GM10266 (cell line): Measurements from ENCODE around the gene ZNF429.

ENCODE experiments used
- DNase-seq: peaks from one replicate; pipeline ENCODE4 v3.0.0; 2012; ENCODE audit errors: extremely low spot score
- TF ChIP-seq, protein P1 (sequence below): IDR thresholded peaks from 2 replicates; pipeline ENCODE4 v1.5.1; 2012; ENCODE audit warnings: mild to moderate bottlenecking, low read depth; ENCODE audit not compliant: control insufficient read depth, insufficient read depth; ENCODE audit errors: missing control alignments

The ZNF429 gene

DNA sequence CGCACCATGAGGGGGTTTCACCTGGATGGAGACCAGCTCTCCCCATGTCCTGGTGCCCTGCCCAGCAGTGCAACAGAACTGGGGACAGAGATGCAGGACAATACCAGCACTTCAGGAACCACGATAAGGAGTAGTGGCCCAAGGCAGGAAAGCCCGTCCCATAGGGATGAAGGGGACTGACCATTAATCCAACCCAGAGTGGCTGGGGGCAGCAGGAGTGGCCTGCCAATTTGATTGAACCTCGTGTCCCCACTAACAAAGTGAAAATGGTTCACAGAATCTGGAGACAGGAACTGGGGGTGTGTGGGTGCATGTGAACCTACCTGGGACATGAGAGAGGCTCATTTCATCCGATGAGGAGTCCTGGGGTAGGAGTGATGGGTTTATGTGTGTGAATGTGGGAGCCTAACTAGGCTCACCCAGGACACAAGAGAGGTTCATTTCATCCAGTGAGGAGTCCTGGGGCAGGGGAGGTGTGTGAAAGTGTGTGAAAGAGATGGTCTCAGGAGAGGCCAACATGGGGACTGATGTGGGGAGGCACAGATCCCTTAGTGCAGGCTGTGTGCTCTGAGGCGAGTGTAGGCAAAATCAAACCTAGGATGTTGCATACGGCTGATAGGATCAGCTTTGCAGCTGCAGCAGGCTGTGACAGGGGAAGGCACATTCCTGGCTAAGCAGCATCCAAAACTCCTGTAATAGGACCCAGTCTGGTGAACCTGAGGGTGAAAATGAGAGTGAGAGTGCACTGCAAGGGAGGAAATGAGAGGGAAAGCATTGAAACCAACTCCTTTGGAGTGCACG is 98.2 kb downstream of the ZNF429 start:
- no peak for DNase-seq
- TF ChIP-seq, protein P1, sequence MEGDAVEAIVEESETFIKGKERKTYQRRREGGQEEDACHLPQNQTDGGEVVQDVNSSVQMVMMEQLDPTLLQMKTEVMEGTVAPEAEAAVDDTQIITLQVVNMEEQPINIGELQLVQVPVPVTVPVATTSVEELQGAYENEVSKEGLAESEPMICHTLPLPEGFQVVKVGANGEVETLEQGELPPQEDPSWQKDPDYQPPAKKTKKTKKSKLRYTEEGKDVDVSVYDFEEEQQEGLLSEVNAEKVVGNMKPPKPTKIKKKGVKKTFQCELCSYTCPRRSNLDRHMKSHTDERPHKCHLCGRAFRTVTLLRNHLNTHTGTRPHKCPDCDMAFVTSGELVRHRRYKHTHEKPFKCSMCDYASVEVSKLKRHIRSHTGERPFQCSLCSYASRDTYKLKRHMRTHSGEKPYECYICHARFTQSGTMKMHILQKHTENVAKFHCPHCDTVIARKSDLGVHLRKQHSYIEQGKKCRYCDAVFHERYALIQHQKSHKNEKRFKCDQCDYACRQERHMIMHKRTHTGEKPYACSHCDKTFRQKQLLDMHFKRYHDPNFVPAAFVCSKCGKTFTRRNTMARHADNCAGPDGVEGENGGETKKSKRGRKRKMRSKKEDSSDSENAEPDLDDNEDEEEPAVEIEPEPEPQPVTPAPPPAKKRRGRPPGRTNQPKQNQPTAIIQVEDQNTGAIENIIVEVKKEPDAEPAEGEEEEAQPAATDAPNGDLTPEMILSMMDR, result no peak

DNA sequence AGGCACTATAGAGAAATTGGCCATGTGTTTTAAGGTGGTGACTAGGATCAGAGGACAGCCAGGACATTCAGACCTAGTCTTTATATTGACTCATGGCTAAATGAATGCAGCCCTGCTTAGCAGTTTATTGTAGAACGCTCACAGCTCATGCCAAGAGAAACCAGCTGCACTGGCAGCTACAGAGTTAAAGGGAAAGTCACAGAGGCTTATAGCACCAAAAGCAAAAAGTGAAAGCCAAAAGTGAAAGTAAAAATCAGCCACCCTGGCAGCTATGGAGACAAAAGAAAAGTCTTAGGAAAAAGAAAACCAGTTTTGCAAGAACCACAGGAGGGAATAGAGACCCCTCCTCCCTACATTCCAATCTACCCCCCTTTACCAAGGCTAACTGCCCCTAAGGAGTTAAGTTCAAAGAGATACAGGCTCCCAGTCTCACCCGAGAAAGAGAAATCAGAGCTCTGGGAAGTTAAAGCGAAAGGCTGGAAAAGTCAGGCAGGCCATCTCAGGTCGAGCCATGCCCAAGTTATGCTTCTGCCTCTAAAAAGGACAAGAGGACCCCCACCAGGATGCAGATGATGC is 99.0 kb downstream of the ZNF429 start:
- TF ChIP-seq, protein P1, result no peak
- DNase-seq, result no peak
